ENCODE data around the gene UQCRHL. TPM values are rescaled to one million over a fixed set of nuclear protein-coding genes. Genes with fewer than 3 reads are reported as not detected.
A peak's percentile ranks its signal among the peaks of the same experiment; 100 is the strongest.

The UQCRHL gene
- total RNA-seq, 1 experiment from 2014 or later: 2.6 TPM

DNA sequence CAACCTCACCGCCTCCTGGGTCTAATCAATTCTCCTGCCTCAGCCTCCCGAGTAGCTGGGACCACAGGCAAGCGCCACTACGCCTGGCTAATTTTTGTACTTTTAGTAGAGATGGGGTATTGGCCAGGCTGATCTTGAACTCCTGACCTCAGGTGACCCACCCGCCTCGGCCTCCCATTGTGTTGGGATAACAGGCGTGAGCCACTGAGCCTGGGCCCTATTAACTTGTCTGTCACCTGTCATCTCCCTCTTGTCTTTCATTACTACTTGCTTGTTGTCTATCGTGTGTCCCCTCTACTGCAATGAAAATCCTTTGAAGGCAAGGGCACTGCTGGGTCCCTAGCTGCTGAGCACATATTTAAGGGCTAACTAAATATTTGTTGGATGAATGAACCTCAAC lies 3.4 kb downstream of the UQCRHL start:
- ATAC-seq: no peak
- Histone ChIP-seq H3K27ac (ENCODE audit: low read length) (peak overlapping the region; percentile 99; the same call in 1 of the 2 replicates), H3K27me3 (ENCODE audit: control insufficient read depth, insufficient read depth, low read length) (no peaks in the 10 kb centered on the region), H3K4me3 (ENCODE audit: low read depth in 2 of 2, low read length in 2 of 2) (no peak overlapping the region), H3K9me3 (ENCODE audit: control insufficient read depth, insufficient read depth, low read depth, low read length) (no peaks in the 10 kb centered on the region), H3K36me3 (ENCODE audit: control insufficient read depth, insufficient read depth, low read length) (no peaks in the 10 kb centered on the region), H3K4me1 (ENCODE audit: control insufficient read depth, insufficient read depth, low read length) (peaks cover 56% of the 10 kb centered on the region)
- DNase-seq (ENCODE audit: low read depth, low spot score): no peak
- no TSS peak for BruUV-seq (replicated peaks)
- ChIA-PET CTCF (interaction anchor here (0.7 to 3.2 kb wide), 2 partner anchors 11 to 28 kb away, joined by 5 to 7 read pairs; no protein-coding TSS in a partner anchor), POLR2A (interaction anchor here (0.5 kb wide), 1 partner anchor 52 kb away, joined by 3 read pairs; no protein-coding TSS in a partner anchor)
- in situ Hi-C loops (cut with HindIII; ENCODE audit: low pct_unique_long_range_greater_than_20kb, low sequenced_read_pairs): no loop called here
- intact Hi-C loops (cut with micrococcal nuclease; ENCODE audit: unreplicated experiment): loop anchor here (10.0 kb wide), 1 partner anchor 111 kb away; no protein-coding TSS in a partner anchor
- TF ChIP-seq, protein P1, sequence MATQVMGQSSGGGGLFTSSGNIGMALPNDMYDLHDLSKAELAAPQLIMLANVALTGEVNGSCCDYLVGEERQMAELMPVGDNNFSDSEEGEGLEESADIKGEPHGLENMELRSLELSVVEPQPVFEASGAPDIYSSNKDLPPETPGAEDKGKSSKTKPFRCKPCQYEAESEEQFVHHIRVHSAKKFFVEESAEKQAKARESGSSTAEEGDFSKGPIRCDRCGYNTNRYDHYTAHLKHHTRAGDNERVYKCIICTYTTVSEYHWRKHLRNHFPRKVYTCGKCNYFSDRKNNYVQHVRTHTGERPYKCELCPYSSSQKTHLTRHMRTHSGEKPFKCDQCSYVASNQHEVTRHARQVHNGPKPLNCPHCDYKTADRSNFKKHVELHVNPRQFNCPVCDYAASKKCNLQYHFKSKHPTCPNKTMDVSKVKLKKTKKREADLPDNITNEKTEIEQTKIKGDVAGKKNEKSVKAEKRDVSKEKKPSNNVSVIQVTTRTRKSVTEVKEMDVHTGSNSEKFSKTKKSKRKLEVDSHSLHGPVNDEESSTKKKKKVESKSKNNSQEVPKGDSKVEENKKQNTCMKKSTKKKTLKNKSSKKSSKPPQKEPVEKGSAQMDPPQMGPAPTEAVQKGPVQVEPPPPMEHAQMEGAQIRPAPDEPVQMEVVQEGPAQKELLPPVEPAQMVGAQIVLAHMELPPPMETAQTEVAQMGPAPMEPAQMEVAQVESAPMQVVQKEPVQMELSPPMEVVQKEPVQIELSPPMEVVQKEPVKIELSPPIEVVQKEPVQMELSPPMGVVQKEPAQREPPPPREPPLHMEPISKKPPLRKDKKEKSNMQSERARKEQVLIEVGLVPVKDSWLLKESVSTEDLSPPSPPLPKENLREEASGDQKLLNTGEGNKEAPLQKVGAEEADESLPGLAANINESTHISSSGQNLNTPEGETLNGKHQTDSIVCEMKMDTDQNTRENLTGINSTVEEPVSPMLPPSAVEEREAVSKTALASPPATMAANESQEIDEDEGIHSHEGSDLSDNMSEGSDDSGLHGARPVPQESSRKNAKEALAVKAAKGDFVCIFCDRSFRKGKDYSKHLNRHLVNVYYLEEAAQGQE (IDR thresholded peaks at IDR 0.05; ENCODE audit: insufficient read depth in 1 of 2, low read depth in 2 of 2, low read length in 1 of 2): no peak
- TF ChIP-seq TCF7L2 (IDR thresholded peaks at IDR 0.05; ENCODE audit: low read depth, low read length) (no peak), SIN3A (IDR thresholded peaks at IDR 0.05; ENCODE audit: borderline replicate concordance, insufficient read depth, low read depth, low read length) (no peak), POLR2AphosphoS5 (IDR thresholded peaks at IDR 0.05; ENCODE audit: low read depth, low read length) (no peak)
- TF ChIP-seq, protein P2, sequence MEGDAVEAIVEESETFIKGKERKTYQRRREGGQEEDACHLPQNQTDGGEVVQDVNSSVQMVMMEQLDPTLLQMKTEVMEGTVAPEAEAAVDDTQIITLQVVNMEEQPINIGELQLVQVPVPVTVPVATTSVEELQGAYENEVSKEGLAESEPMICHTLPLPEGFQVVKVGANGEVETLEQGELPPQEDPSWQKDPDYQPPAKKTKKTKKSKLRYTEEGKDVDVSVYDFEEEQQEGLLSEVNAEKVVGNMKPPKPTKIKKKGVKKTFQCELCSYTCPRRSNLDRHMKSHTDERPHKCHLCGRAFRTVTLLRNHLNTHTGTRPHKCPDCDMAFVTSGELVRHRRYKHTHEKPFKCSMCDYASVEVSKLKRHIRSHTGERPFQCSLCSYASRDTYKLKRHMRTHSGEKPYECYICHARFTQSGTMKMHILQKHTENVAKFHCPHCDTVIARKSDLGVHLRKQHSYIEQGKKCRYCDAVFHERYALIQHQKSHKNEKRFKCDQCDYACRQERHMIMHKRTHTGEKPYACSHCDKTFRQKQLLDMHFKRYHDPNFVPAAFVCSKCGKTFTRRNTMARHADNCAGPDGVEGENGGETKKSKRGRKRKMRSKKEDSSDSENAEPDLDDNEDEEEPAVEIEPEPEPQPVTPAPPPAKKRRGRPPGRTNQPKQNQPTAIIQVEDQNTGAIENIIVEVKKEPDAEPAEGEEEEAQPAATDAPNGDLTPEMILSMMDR (IDR thresholded peaks at IDR 0.05): no peak

DNA sequence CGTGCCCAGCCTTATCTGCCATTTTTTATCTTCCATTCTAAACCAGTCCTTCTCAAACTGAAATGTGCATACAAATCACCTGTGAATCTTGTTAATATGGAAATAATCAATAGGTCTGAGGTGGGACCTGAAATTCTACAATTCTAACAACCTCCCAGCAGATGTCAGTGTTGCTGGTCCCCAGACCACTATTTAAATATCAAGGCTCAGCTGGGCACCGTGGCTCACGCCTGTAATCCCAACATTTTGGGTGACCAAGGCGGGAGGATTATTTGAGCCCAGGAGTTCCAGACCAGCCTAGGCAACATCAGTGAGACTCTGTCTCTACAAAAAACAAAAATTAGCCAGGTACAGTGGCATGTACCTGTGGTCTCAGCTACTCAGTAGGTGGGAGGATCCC lies 4.1 kb downstream of the UQCRHL start:
- ATAC-seq (no peak), DNase-seq (ENCODE audit: low read depth, low spot score) (no peak)
- H3K27me3 ChIP-seq (ENCODE audit: control insufficient read depth, insufficient read depth, low read length): no peaks in the 10 kb centered on the region
- H3K9me3 ChIP-seq (ENCODE audit: control insufficient read depth, insufficient read depth, low read depth, low read length): no peaks in the 10 kb centered on the region
- ChIA-PET POLR2A (interaction anchor here (0.5 kb wide), 1 partner anchor 53 kb away, joined by 3 read pairs; no protein-coding TSS in a partner anchor), CTCF (interaction anchor here (3.2 kb wide), 1 partner anchor 12 kb away, joined by 7 read pairs; no protein-coding TSS in a partner anchor)
- intact Hi-C loops (cut with micrococcal nuclease; ENCODE audit: unreplicated experiment) (loop anchor here (10.0 kb wide), 1 partner anchor 111 kb away; no protein-coding TSS in a partner anchor), in situ Hi-C loops (cut with HindIII; ENCODE audit: low pct_unique_long_range_greater_than_20kb, low sequenced_read_pairs) (no loop called here)
- no peaks in the 10 kb centered on the region for H3K36me3 ChIP-seq (ENCODE audit: control insufficient read depth, insufficient read depth, low read length)
- TF ChIP-seq POLR2AphosphoS5 (IDR thresholded peaks at IDR 0.05; ENCODE audit: low read depth, low read length): no peak
- no peak for TF ChIP-seq SIN3A (IDR thresholded peaks at IDR 0.05; ENCODE audit: borderline replicate concordance, insufficient read depth, low read depth, low read length)
- H3K4me3 ChIP-seq (ENCODE audit: low read depth in 2 of 2, low read length in 2 of 2): no peak overlapping the region
- peak overlapping the region; percentile 99 for H3K27ac ChIP-seq (ENCODE audit: low read length)
- BruUV-seq (replicated peaks): no TSS peak
- H3K4me1 ChIP-seq (ENCODE audit: control insufficient read depth, insufficient read depth, low read length): peaks cover 50% of the 10 kb centered on the region

Data from Panc1 (cell line).